GM19328 (cell line): ENCODE data around the gene STEAP3.
A peak's percentile ranks its signal among the peaks of the same experiment; 100 is the strongest.
"Not testable (repeated sequence)": the region's sequence is repeated elsewhere in the genome, so short reads cannot be mapped to it uniquely, and the experiment has no call there.

Experiments used
- ATAC-seq: cut with Tn5 transposase; IDR thresholded peaks from one replicate; pipeline ENCODE4 v1.9.1; 2021; ENCODE audit warnings: mild to moderate bottlenecking, moderate library complexity; ENCODE audit not compliant: unreplicated experiment

The STEAP3 gene

DNA sequence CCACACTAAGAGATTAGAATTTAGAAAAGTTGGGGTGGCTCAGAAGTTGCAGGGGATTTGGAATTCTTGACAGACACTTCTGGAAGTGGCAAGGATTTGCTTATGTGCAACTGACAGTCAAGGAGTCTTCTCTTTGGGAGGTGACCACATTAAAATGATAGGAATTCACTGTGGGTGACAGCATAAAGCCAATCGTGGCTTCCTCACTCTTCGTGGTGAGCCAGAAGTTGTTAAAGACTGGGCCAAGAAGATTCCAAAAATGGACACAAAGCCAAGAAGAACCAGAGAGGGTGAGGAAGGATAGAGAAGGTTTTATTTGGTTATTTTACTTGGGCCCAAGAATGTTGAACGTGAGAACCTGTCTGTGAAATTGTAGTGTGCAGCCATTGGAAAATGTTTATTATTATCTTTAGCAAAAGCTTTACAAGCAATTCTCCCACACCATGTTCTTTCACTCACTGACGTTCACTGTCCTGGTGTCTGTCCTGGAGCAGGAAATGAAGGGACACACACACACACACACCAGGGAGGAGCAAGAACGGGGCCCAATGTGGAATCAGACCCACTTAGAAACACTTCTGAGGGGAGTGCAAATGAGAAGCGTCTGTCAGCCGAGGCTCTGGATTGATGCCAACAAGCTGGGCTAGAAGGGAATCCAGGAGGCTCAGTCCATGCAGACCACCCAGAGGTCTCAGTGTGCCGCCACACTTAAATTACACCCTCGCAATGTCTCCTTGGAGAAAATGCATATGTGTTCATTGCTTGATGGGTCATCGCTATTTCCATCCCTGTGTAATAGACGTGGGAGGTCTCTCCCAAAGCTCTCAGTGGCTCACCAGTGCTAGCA, 37.2 kb downstream of the STEAP3 start:
- no peak for ATAC-seq

- ATAC-seq = no peak
Measured at GRCh38 chr2:119261493-119262225, 38.0 kb downstream of the STEAP3 start.

- no peak for ATAC-seq
Measured at GRCh38 chr2:119263025-119263424, 39.4 kb downstream of the STEAP3 start.

DNA sequence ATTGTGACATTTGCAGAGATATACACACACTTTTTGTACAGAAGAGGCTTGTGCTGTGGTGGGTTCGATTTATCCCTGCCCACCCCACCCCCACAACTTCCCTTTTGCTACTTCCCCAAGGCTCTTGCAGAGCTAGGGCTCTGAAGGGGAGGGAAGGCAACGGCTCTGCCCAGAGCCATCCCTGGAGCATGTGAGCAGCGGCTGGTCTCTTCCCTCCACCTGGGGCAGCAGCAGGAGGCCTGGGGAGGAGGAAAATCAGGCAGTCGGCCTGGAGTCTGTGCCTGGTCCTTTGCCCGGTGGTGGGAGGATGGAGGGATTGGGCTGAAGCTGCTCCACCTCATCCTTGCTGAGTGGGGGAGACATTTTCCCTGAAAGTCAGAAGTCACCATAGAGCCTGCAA, 40.0 kb downstream of the STEAP3 start:
- no peak for ATAC-seq

DNA sequence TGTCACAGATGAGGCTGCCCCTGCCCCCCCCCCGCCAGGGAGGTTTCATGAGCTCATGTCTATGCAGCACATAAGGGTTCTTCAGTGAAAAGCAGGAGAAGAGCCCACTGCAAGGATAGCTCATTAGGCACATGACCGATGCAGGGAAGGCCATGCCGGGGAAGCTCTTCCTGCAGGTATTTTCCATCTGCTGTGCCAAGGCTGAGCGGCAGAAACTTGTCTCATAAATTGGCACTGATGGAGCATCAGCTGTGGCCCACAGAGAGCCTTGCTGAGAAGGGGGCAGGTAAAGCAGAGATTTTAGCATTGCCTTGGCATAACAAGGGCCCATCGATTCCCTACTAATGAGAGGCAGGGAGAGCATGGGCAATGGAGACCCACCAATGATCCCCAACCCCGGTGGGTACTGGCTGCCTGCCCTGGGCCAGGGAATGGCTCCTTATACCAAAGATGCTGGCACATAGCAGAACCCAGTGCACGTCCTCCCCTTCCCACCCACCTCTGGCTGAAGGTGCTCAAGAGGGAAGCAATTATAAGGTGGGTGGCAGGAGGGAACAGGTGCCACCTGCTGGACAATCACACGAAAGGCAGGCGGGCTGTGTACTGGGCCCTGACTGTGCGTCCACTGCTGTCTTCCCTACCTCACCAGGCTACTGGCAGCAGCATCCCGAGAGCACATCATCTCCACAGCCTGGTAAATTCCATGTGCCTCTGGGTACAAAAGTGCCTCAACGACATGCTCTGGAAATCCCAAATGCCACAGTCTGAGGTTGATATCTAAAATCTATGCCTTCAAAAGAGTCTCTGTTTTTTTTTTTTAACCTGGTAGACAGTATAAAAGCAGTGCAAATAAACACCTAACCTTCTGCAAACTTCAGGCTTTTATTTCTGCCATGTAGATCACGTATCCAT, 41.4 kb downstream of the STEAP3 start:
- peak; percentile 96 for ATAC-seq

DNA sequence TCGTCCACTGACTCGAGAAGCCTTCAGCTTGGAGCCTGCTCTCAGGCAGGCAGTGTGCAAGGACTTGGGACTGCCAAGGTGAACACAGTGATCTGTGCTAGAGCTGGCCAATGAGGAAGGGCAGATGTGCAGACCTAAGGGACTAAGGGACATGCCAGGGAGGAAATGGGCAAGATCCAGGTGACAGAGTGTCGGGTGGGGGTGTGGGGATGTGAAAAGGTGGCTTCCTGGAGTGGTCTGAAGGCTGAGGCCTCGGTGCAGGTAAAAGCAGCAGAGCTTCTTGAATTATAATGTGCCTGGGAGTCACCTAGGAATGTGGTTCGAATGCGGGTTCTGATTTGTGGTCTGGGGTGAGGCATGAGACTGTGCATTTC, 42.0 kb downstream of the STEAP3 start:
- ATAC-seq = no peak

DNA sequence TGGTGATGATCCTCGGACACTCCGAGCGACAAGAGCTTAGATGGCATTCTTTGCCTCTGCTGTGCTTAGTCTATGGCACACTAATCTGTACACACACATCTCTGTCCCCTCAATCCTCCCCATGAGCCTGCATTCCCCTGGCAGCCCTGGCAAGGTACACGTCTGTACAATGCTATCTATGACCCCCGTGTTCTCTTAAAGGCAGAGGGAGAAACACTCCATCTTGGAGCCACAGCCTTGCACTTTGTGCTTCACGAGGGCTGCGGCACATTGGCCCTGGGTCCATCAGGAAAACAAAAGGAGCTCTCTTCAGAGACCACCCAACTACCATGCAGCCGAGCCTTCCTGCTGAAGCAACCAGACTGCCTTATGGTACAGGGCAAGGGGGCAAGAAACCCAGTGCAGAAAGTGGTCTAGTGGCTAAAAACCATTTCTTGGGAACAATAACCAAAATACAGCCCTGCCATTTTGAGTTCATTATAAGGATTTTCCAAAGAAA, 42.5 kb downstream of the STEAP3 start:
- ATAC-seq = no peak

- no peak for ATAC-seq
Measured at GRCh38 chr2:119267604-119268003, 44.0 kb downstream of the STEAP3 start.

DNA sequence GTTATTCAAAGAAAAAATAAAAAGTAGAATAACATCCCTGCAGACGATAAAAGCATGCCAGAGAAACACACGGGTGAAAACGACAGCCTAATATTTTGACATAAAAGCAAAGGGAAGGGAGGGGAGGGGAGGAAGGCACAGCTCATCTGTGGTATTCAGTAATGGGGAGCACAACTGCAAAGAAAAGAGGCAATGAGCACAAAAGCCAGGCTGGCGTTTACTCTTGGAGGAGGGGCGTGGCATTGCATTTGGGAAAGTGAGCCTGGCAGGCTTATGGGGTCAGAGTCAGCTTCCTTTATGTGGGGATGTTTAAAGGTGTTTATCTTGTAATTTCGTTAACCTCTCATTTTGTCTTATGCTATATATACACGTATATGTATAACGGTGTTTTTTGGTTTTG, 53.2 kb downstream of the STEAP3 start:
- no peak for ATAC-seq

- ATAC-seq = not testable (repeated sequence)
Measured at GRCh38 chr2:119278385-119278784, 54.8 kb downstream of the STEAP3 start.

- no peak for ATAC-seq
Measured at GRCh38 chr2:119278946-119279345, 55.3 kb downstream of the STEAP3 start.

GRCh38 chr2:119279666-119280065, 56.0 kb downstream of the STEAP3 start:
- ATAC-seq = no peak

DNA sequence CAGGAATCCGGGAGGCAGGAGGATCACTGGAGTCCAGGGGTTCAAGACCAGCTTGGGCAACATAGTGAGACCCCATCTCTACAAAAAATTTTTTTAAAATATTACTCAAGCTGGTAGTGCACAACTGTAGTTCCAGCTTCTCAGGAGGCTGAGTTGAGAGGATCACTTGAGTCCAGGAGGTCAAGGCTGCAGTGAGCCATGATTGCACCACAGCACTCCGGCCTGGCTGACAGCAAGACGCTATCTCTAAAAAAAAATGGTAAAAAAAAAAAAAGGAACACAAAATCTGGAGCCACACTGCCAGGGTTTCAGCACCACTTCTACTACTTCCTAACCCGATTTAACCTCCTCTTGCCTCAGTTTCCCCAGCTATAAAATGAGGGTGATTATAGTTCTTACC, 57.0 kb downstream of the STEAP3 start:
- no peak for ATAC-seq

- no peak for ATAC-seq
Measured at GRCh38 chr2:119282146-119282995, 58.7 kb downstream of the STEAP3 start.

- ATAC-seq = no peak
Measured at GRCh38 chr2:119282996-119283511, 59.4 kb downstream of the STEAP3 start.

- no peak for ATAC-seq
Measured at GRCh38 chr2:119283873-119284331, 60.3 kb downstream of the STEAP3 start.

GRCh38 chr2:119286661-119287060, 63.0 kb downstream of the STEAP3 start:
- no peak for ATAC-seq

- ATAC-seq = no peak
Measured at GRCh38 chr2:119288576-119288975, 64.9 kb downstream of the STEAP3 start.

GRCh38 chr2:119289093-119289492, 65.5 kb downstream of the STEAP3 start:
- ATAC-seq = no peak

DNA sequence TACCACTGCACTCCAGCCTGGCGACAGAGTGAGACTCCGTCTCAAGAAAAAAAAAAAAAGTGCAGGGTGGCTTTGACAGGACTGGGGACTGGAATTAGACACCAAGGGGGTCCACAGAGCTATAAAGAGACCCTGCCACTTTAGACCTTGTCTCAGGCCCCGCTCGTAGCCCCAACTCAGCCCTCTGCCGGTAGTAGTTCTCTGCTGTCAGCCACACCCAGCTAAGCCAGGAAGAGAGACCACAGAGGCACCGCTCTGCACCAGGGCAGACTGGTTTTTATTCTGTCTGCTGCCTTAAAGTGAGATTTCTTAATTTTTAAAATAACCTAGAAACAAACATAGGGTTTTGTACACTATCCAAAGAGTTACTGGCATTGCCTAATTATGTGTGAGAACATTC, 66.0 kb downstream of the STEAP3 start:
- ATAC-seq = no peak
